MM.1S (cell line): ENCODE measurements around the gene PPFIA2.

Experiments used
- DNase-seq: peaks from one replicate; pipeline ENCODE4 v3.0.0-alpha.2; 2015
- H2AFZ ChIP-seq: fragments of 300-600 bp; sonication (generic); 2 replicates; pipeline ENCODE4 v1.6.0; 2016; ENCODE audit warnings: antibody characterized with exemption, low read length
- H3F3A ChIP-seq: fragments of 300-600 bp; sonication (generic); 2 replicates; pipeline ENCODE4 v1.6.1; 2016; ENCODE audit warnings: mild to moderate bottlenecking, antibody characterized with exemption, low read length, moderate library complexity, mixed read lengths; ENCODE audit not compliant: insufficient read depth
- H3K27ac ChIP-seq: fragments of 300-600 bp; sonication (generic); 2 replicates; pipeline ENCODE4 v1.5.1; 2016; ENCODE audit warnings: mild to moderate bottlenecking, low read length
- H3K27me3 ChIP-seq: fragments of 300-600 bp; sonication (generic); replicated peaks from 2 replicates; pipeline ENCODE4 v1.6.0; 2016; ENCODE audit warnings: low read length; ENCODE audit not compliant: insufficient read depth
- H3K36me3 ChIP-seq: fragments of 300-600 bp; sonication (generic); replicated peaks from 2 replicates; pipeline ENCODE4 v1.6.1; 2016; ENCODE audit warnings: mild to moderate bottlenecking, low read length, mixed read lengths; ENCODE audit not compliant: insufficient read depth
- H3K4me1 ChIP-seq: fragments of 300-600 bp; sonication (generic); 2 replicates; pipeline ENCODE4 v1.6.1; 2016; ENCODE audit warnings: low read length, mixed read lengths
- H3K4me2 ChIP-seq: fragments of 300-600 bp; sonication (generic); 2 replicates; pipeline ENCODE4 v1.6.0; 2016; ENCODE audit warnings: low read depth, low read length
- H3K4me3 ChIP-seq: fragments of 300-600 bp; sonication (generic); 2 replicates; pipeline ENCODE4 v1.5.1; 2016; ENCODE audit warnings: low read length, mixed read lengths
- H3K79me2 ChIP-seq: fragments of 300-600 bp; sonication (generic); 2 replicates; pipeline ENCODE4 v1.6.1; 2016; ENCODE audit warnings: mixed run types, low read length, mixed read lengths
- H3K9ac ChIP-seq: fragments of 300-600 bp; sonication (generic); 2 replicates; pipeline ENCODE4 v1.6.1; 2016; ENCODE audit warnings: low read length, mixed read lengths
- H3K9me2 ChIP-seq: fragments of 300-600 bp; sonication (generic); replicated peaks from 2 replicates; pipeline ENCODE4 v1.6.1; 2016; ENCODE audit warnings: mild to moderate bottlenecking, low read length, mixed read lengths; ENCODE audit not compliant: insufficient read depth
- H3K9me3 ChIP-seq: fragments of 300-600 bp; sonication (generic); replicated peaks from 2 replicates; pipeline ENCODE4 v1.6.1; 2016; ENCODE audit warnings: mild to moderate bottlenecking, low read length, mixed read lengths; ENCODE audit not compliant: insufficient read depth
- H4K20me1 ChIP-seq: fragments of 300-600 bp; sonication (generic); 2 replicates; pipeline ENCODE4 v1.6.1; 2016; ENCODE audit warnings: mild to moderate bottlenecking, low read length, moderate library complexity, mixed read lengths; ENCODE audit not compliant: insufficient read depth
- CTCF ChIP-seq: fragments of 300-600 bp; sonication (generic); IDR thresholded peaks from 2 replicates; pipeline ENCODE4 v1.5.1; 2016; ENCODE audit warnings: antibody characterized with exemption, low read length, mixed read lengths
- EZH2 ChIP-seq: fragments of 300-600 bp; sonication (generic); optimal IDR thresholded peaks from 2 replicates; pipeline ENCODE3; 2017; ENCODE audit warnings: low read depth, mild to moderate bottlenecking, antibody characterized with exemption, low read length, mixed read lengths
- EZH2phosphoT487 ChIP-seq: fragments of 300-600 bp; sonication (generic); IDR thresholded peaks from 2 replicates; pipeline ENCODE4 v1.6.1; 2018; ENCODE audit warnings: antibody characterized with exemption, low read length

Gene PPFIA2

GRCh38 chr12:81758421-81759189, 545 bp downstream of the PPFIA2 start:
- Histone ChIP-seq H3K9me2 (no peaks in the 10 kb centered on the region), H3K27ac (no peak overlapping the region), H3K9me3 (no peaks in the 10 kb centered on the region), H3F3A (no peaks in the 10 kb centered on the region), H4K20me1 (no peaks in the 10 kb centered on the region), H3K27me3 (no peaks in the 10 kb centered on the region), H3K4me2 (peak overlapping the region; percentile 99), H3K4me3 (peak overlapping the region; percentile 71), H2AFZ (peak overlapping the region; percentile 89), H3K9ac (peak overlapping the region; percentile 33; the same call in 1 of the 2 replicates), H3K4me1 (no peaks in the 10 kb centered on the region), H3K79me2 (no peaks in the 10 kb centered on the region), H3K36me3 (no peaks in the 10 kb centered on the region)
- TF ChIP-seq CTCF = no peak
- TF ChIP-seq EZH2 = no peak
- TF ChIP-seq EZH2phosphoT487 = no peak
- peak; percentile 67 for DNase-seq

- Histone ChIP-seq H3K9ac (no peak overlapping the region), H3K4me1 (no peaks in the 10 kb centered on the region), H3K36me3 (no peaks in the 10 kb centered on the region), H3K9me2 (no peaks in the 10 kb centered on the region), H3K79me2 (no peaks in the 10 kb centered on the region), H3K4me3 (peak overlapping the region; percentile 71), H2AFZ (peak overlapping the region; percentile 89), H3F3A (no peaks in the 10 kb centered on the region), H4K20me1 (no peaks in the 10 kb centered on the region), H3K27me3 (no peaks in the 10 kb centered on the region), H3K9me3 (no peaks in the 10 kb centered on the region), H3K27ac (no peak overlapping the region), H3K4me2 (peak overlapping the region; percentile 99)
- no peak for DNase-seq
- TF ChIP-seq CTCF = no peak
- no peak for TF ChIP-seq EZH2phosphoT487
- no peak for TF ChIP-seq EZH2
Measured at GRCh38 chr12:81757731-81758365, 1.3 kb downstream of the PPFIA2 start.

- no peaks in the 10 kb centered on the region for H3K27me3 ChIP-seq
- H3K79me2 ChIP-seq = no peaks in the 10 kb centered on the region
- no peak for TF ChIP-seq CTCF
- TF ChIP-seq EZH2 = no peak
- TF ChIP-seq EZH2phosphoT487 = no peak
- no peak for DNase-seq
- no peak overlapping the region for H3K4me3 ChIP-seq
- H3K9ac ChIP-seq = no peak overlapping the region
- H3K27ac ChIP-seq = no peak overlapping the region
- no peak overlapping the region for H3K4me2 ChIP-seq
- H4K20me1 ChIP-seq = no peaks in the 10 kb centered on the region
- H3K36me3 ChIP-seq = no peaks in the 10 kb centered on the region
- no peaks in the 10 kb centered on the region for H3K9me3 ChIP-seq
- no peaks in the 10 kb centered on the region for H3K4me1 ChIP-seq
- H3F3A ChIP-seq = no peaks in the 10 kb centered on the region
- H2AFZ ChIP-seq = no peak overlapping the region
- H3K9me2 ChIP-seq = no peaks in the 10 kb centered on the region
Measured at GRCh38 chr12:81729781-81730180, 29.4 kb downstream of the PPFIA2 start.
